Bronchial smooth muscle cell (primary cell): ENCODE measurements around the gene USP20. TPM values are rescaled to one million over a fixed set of nuclear protein-coding genes. Genes with fewer than 3 reads are reported as not detected.

Experiments
- total RNA-seq: library from RNA; depleted of rRNA; stranded (reverse); fragments of >200 nt; gene quantifications from 2 replicates; pipeline ENCODE4 v1.2.1, GENCODE V29; 2014

The USP20 gene
- total RNA-seq, result 9.1 and 13.9 TPM in 2 replicates

GRCh38 chr9:129835128-129835859 lies at the start of gene USP20, which contains the start of gene C9orf78:
Gene USP20, plus strand, starts transcription at chr9:129835458. Its CDS starts 17,098 bp downstream, at chr9:129852556.
Gene C9orf78, minus strand, starts transcription at chr9:129835275. Its CDS starts 54 bp downstream, at chr9:129835221.

GRCh38 chr9:129802833-129803675 lies 32.2 kb upstream of the USP20 start, which contains the start of gene TOR1B:
Gene TOR1B, plus strand, starts transcription at chr9:129803184. Its CDS starts 29 bp downstream, at chr9:129803213.

GRCh38 chr9:129823935-129824601 lies 11.2 kb upstream of the USP20 start, which contains the start of gene TOR1A:
Gene TOR1A, minus strand, starts transcription at chr9:129824136. Its CDS starts 51 bp downstream, at chr9:129824085.

Other genes starting within 250 kb of the USP20 start
- under 0.01 TPM in 2 replicates for gene C9orf50, start 214.4 kb upstream of the USP20 start, total RNA-seq
- 25.1 and 32.6 TPM in 2 replicates for gene NTMT1, start 209.3 kb upstream of the USP20 start, total RNA-seq
- 8.8 and 11.3 TPM in 2 replicates for gene ASB6, start 193.3 kb upstream of the USP20 start, total RNA-seq
- 21.5 and 44.3 TPM in 2 replicates for gene PRRX2, start 169.8 kb upstream of the USP20 start, total RNA-seq
- 48.9 and 74.7 TPM in 2 replicates for gene PTGES, start 82.4 kb upstream of the USP20 start, total RNA-seq
- gene TOR1B, start 32.3 kb upstream of the USP20 start, total RNA-seq, result 16.2 and 19.1 TPM in 2 replicates
- gene TOR1A, start 11.3 kb upstream of the USP20 start, total RNA-seq, result 17.7 and 21.0 TPM in 2 replicates
- 45.6 and 58.6 TPM in 2 replicates for gene C9orf78, start 183 bp upstream of the USP20 start, total RNA-seq
- 28.8 and 29.8 TPM in 2 replicates for gene FNBP1, start 207.7 kb downstream of the USP20 start, total RNA-seq
- 18.8 and 52.9 TPM in 2 replicates for gene GPR107, start 218.4 kb downstream of the USP20 start, total RNA-seq